Measurements from ENCODE around the gene HMGB2. TPM values are rescaled to one million over a fixed set of nuclear protein-coding genes. Genes with fewer than 3 reads are reported as not detected.

Gene HMGB2
- total and polyA plus RNA-seq, 2 of the 8 experiments (the other 6 are each of a cell fraction or from before 2014, with no cell fraction given): 54.7 to 218 TPM

- DNase-seq (ENCODE audit: low read depth in 1 of 2, low spot score in 2 of 2) (no peak), FAIRE-seq (peak; percentile 94)
- Histone ChIP-seq H2BK120ac (replicated peaks; ENCODE audit: low read depth, low read length) (no peak overlapping the region), H4K5ac (ENCODE audit: insufficient read length, low read depth, low read length) (no peak overlapping the region), H3K79me2 (ENCODE audit: control insufficient read depth in 1 of 2, insufficient read depth in 2 of 2, low read length in 2 of 2) (no peaks in the 10 kb centered on the region), H3K4me2 (ENCODE audit: insufficient read depth in 1 of 2, low read depth in 2 of 2, low read length in 2 of 2) (no peak overlapping the region), H3K27ac (ENCODE audit: low read depth, low read length) (no peak overlapping the region), H3K18ac (ENCODE audit: extremely low read depth, low read length) (no peak overlapping the region), H3K9ac (replicated peaks in 1 of 4; ENCODE audit: extremely low read depth in 1 of 4, low read depth in 3 of 4, low read length in 3 of 4) (no peak overlapping the region), H2BK12ac (ENCODE audit: low read depth, low read length) (no peak overlapping the region), H2BK15ac (ENCODE audit: low read length) (no peak overlapping the region), H4K20me1 (replicated peaks in 1 of 2; ENCODE audit: control insufficient read depth in 1 of 2, insufficient read depth in 2 of 2, low read length in 2 of 2) (no peaks in the 10 kb centered on the region), H4K91ac (replicated peaks; ENCODE audit: insufficient read length, low read length) (no peak overlapping the region), H3K23ac (ENCODE audit: insufficient read length) (no peak overlapping the region), H3K4me3 (ENCODE audit: extremely low read depth in 1 of 4, insufficient read depth in 2 of 4, low read depth in 3 of 4, low read length in 4 of 4) (no peak overlapping the region), H2AK5ac (ENCODE audit: low read depth, low read length) (no peak overlapping the region), H3K23me2 (ENCODE audit: low read depth, low read length) (no peaks in the 10 kb centered on the region), H3K27me3 (replicated peaks in 1 of 4; ENCODE audit: control insufficient read depth in 3 of 4, extremely low read depth in 1 of 4, insufficient read depth in 3 of 4, low read length in 3 of 4) (no peaks in the 10 kb centered on the region), H3K14ac (ENCODE audit: insufficient read length) (no peak overlapping the region), H3K56ac (replicated peaks; ENCODE audit: insufficient read length, low read depth, low read length) (no peak overlapping the region), H2BK5ac (ENCODE audit: low read depth, low read length) (no peak overlapping the region), H3K79me1 (ENCODE audit: low read depth, low read length) (no peaks in the 10 kb centered on the region), H3K9me3 (ENCODE audit: insufficient read depth in 2 of 2, low read depth in 1 of 2, low read length in 1 of 2) (no peaks in the 10 kb centered on the region), H3K4ac (replicated peaks; ENCODE audit: insufficient read length, low read depth, low read length) (no peak overlapping the region), H4K8ac (ENCODE audit: extremely low read depth, insufficient read depth, low read length) (no peak overlapping the region), H2AFZ (ENCODE audit: low read length) (no peak overlapping the region), H3K36me3 (ENCODE audit: control insufficient read depth in 2 of 4, insufficient read depth in 4 of 4, low read length in 3 of 4) (peaks cover 0 to 39% (median 14%) of the 10 kb centered on the region in 4 experiments; a peak in 4 of 8 replicates), H3K4me1 (replicated peaks in 1 of 4; ENCODE audit: control insufficient read depth in 3 of 4, insufficient read depth in 4 of 4, low read length in 3 of 4) (peaks cover 0 to 4% (median 3%) of the 10 kb centered on the region in 4 experiments; a peak in 4 of 7 replicates), H2BK20ac (ENCODE audit: low read length) (no peak overlapping the region)
- ChIA-PET POLR2A (ENCODE audit: partially characterized antibody) (interaction anchor here (1.1 to 11.3 kb wide), 4 partner anchors 8 to 18 kb away, joined by 4 to 91 read pairs (median 4); partner anchors contain the start of gene HMGB2), CTCF (ENCODE audit: partially characterized antibody) (interaction anchor here (0.6 to 4.9 kb wide), 15 partner anchors 10 to 303 kb away, joined by 3 to 38 read pairs (median 3); no protein-coding TSS in a partner anchor)
- WGBS, 2 experiments (ENCODE audit: extremely low coverage in 1 of 2, insufficient coverage in 1 of 2, insufficient read length in 1 of 2, insufficient replicate concordance in 2 of 2, low coverage in 1 of 2, low lambda C conversion rate in 2 of 2, missing lambda C conversion rate in 1 of 2): 81% methylated on average over 3 of the region's 3 CpGs; no CpG with 5 or more reads in 1 of the 2 experiments
- no peak for TF ChIP-seq TEAD4 (IDR thresholded peaks at IDR 0.05; ENCODE audit: low read depth, low read length)
- no peak for TF ChIP-seq KDM5A (IDR thresholded peaks at IDR 0.05; ENCODE audit: low read length)
- TF ChIP-seq CHD2 (IDR thresholded peaks at IDR 0.05; ENCODE audit: low read length): no peak
- no peak for TF ChIP-seq BCL11A (IDR thresholded peaks at IDR 0.05; ENCODE audit: low read depth in 2 of 2, low read length in 2 of 2)
- no peak for TF ChIP-seq CHD1 (IDR thresholded peaks at IDR 0.05; ENCODE audit: low read depth, low read length)
- TF ChIP-seq RAD21 (IDR thresholded peaks at IDR 0.05 in 1 of 2, conservative IDR thresholded peaks at IDR 0.05 in 1 of 2; ENCODE audit: low read depth in 2 of 2, low read length in 2 of 2): peak; percentile 45 to 60
- TF ChIP-seq MAFK (IDR thresholded peaks at IDR 0.05; ENCODE audit: low read depth, low read length): 0 out of 2 replicates have a peak, but pooled peaks have one; percentile 7
- peak; percentile 47 to 70 (median 54); a peak in 3 of 4 replicates for TF ChIP-seq CTCF (IDR thresholded peaks at IDR 0.05; ENCODE audit: control extremely low read depth in 1 of 3, insufficient read depth in 1 of 3, low read depth in 1 of 3, low read length in 3 of 3)
- no peak for TF ChIP-seq SUZ12 (IDR thresholded peaks at IDR 0.05; ENCODE audit: low read length)
- no peak for TF ChIP-seq CTBP2 (IDR thresholded peaks at IDR 0.05; ENCODE audit: borderline replicate concordance, insufficient read depth, insufficient read length, low read length)
- TF ChIP-seq EGR1 (IDR thresholded peaks at IDR 0.05; ENCODE audit: borderline replicate concordance, low read depth, low read length): no peak
Observed at GRCh38 chr4:173317004-173317403, 17.2 kb downstream of the HMGB2 start.
